Caco-2 (cell line): ENCODE data around the gene NME3. TPM values are rescaled to one million over a fixed set of nuclear protein-coding genes. Genes with fewer than 3 reads are reported as not detected.

ENCODE experiments used
- BruUV-seq: library from RNA; stranded (reverse); fragments of 400-500 nt; replicated peaks from 2 replicates; lab custom pipeline; 2021; lab: Mats Ljungman, UMichigan
- CTCF ChIA-PET: fragments of 300-600 bp; sonication (Branson Sonifier 250); formaldehyde crosslinking; loops from one replicate; lab custom pipeline; 2022; ENCODE audit warnings: antibody characterized with exemption; lab: Charles Lee
- POLR2A ChIA-PET: fragments of 300-600 bp; sonication (Branson Sonifier 250); formaldehyde crosslinking; loops from one replicate; lab custom pipeline; 2022; ENCODE audit warnings: antibody characterized with exemption; lab: Charles Lee
- DNase-seq, 2 experiments: peaks; one replicate each; pipeline versions ENCODE4 v3.0.0 to v3.0.0-alpha.2; 2020 to 2022
- H3K27me3 ChIP-seq: replicated peaks from 2 replicates; pipeline ENCODE4 v1.6.0; 2011; ENCODE audit warnings: low read length; ENCODE audit not compliant: control insufficient read depth, insufficient read depth
- H3K36me3 ChIP-seq: 2 replicates; pipeline ENCODE4 v1.5.1; 2011; ENCODE audit warnings: low read length; ENCODE audit not compliant: control insufficient read depth, insufficient read depth
- H3K4me1 ChIP-seq: fragments of 250-450 bp; sonication (Bioruptor Pico); 2 replicates; pipeline ENCODE4 v1.5.1; 2020; ENCODE audit warnings: mild to moderate bottlenecking
- H3K4me3 ChIP-seq: 2 replicates; pipeline ENCODE4 v1.5.1; 2011; ENCODE audit warnings: low read depth, mild to moderate bottlenecking, control low read depth, low read length
- H3K9me3 ChIP-seq: fragments of 250-450 bp; sonication (Bioruptor Pico); 2 replicates; pipeline ENCODE4 v1.5.1; 2020; ENCODE audit warnings: mild to moderate bottlenecking, moderate library complexity
- H3K27ac Mint-ChIP-seq: one replicate; pipeline ENCODE4 v1.8.0; 2022; ENCODE audit warnings: mixed read lengths; ENCODE audit not compliant: unreplicated experiment
- H3K27me3 Mint-ChIP-seq: one replicate; pipeline ENCODE4 v1.8.0; 2022; ENCODE audit warnings: mixed read lengths; ENCODE audit not compliant: insufficient read depth, unreplicated experiment
- H3K36me3 Mint-ChIP-seq: one replicate; pipeline ENCODE4 v1.8.0; 2022; ENCODE audit warnings: mild to moderate bottlenecking, mixed read lengths; ENCODE audit not compliant: insufficient read depth, unreplicated experiment
- H3K4me1 Mint-ChIP-seq: one replicate; pipeline ENCODE4 v1.8.0; 2022; ENCODE audit warnings: low read depth, mixed read lengths; ENCODE audit not compliant: unreplicated experiment
- H3K4me3 Mint-ChIP-seq: one replicate; pipeline ENCODE4 v1.8.0; 2022; ENCODE audit warnings: mild to moderate bottlenecking, moderate library complexity, mixed read lengths; ENCODE audit not compliant: unreplicated experiment
- H3K9me3 Mint-ChIP-seq: one replicate; pipeline ENCODE4 v1.8.0; 2022; ENCODE audit warnings: mixed read lengths; ENCODE audit not compliant: unreplicated experiment
- CTCF ChIP-seq, 2 experiments: fragments of 200-600 bp in 1 of 2; IDR thresholded peaks; 1 replicate in 1 of 2; 2 replicates in 1 of 2; pipeline versions ENCODE4 v1.5.1 to v1.8.0; 2011 to 2022; ENCODE audit warnings: antibody characterized with exemption in 1 of 2, control low read depth in 1 of 2, inconsistent platforms in 1 of 2, low read depth in 1 of 2, low read length in 1 of 2, mild to moderate bottlenecking in 1 of 2, moderate library complexity in 1 of 2; ENCODE audit not compliant: insufficient read depth in 1 of 2, severe bottlenecking in 1 of 2, unreplicated experiment in 1 of 2
- intact Hi-C: fragments of 100-400 bp; cut with micrococcal nuclease; formaldehyde crosslinking; loops from one replicate; pipeline ENCODE4 v1.10.0; 2022; ENCODE audit not compliant: unreplicated experiment
- total RNA-seq: library from RNA; stranded (reverse); gene quantifications from 2 replicates; pipeline ENCODE4 v1.2.3, GENCODE V29; 2022

NME3 gene
- total RNA-seq, 1 experiment from 2014 or later, result 7.0 TPM

DNA sequence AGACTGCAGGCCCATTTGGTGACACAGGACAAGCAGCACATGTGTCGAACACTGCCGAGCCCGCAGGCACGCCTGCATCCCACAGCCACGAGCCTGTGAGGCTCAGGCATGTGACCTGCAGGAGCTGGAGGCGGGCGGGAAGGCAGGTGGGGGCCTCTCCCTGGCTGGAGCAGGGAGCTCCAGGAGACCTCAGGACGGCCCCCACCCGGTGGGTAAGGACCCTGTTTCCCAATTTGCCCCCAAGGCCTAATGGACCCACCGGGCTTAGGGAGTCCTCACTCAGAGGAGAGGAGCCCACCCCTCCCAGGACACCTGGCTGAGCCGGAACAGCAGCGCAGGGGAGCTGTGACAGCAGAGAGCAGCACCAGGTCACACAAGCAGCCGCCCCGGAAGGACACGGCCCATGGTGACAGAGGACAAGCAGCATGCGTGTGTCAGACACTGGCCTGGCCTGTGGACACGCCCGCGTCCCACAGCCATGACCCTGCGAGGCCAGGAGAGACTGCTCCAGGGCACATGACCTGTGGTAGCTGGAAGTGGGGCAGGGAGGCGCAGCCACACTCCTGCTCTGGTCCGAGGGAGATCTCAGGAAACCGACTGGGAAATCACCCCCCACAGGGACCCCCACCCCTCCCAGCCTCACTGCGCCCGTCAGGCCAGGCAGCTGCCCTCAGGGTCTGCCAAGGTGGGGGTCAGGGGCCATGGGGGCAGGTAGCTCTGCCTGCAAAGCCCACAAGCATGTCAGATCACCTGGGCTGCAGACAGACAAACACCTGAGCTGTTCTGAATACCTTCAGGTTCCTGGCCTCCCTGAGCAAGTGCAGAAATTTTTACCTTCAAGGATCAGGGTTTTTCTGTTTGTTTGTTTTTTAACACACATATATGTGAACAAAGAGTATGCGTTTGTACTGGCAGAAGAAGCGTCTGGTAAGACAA is 8.7 kb upstream of the NME3 start:
- no TSS peak for BruUV-seq
- Mint-ChIP-seq H3K27me3 (no peaks in the 10 kb centered on the region), H3K27ac (peak overlapping the region; percentile 81), H3K9me3 (no peaks in the 10 kb centered on the region), H3K36me3 (peaks cover 83% of the 10 kb centered on the region), H3K4me1 (peaks cover 8% of the 10 kb centered on the region), H3K4me3 (peak overlapping the region; percentile 86)
- peaks cover 7% of the 10 kb centered on the region for H3K4me1 ChIP-seq
- 0 out of 2 replicates have a peak, but pooled peaks cover under 1% of the 10 kb centered on the region for H3K36me3 ChIP-seq
- no peaks in the 10 kb centered on the region for H3K9me3 ChIP-seq
- no peak overlapping the region for H3K4me3 ChIP-seq
- no peaks in the 10 kb centered on the region for H3K27me3 ChIP-seq
- intact Hi-C loops, result loop anchor here (5.0 kb wide), 1 partner anchor 42 kb away; no protein-coding TSS in a partner anchor
- TF ChIP-seq CTCF (IDR thresholded peaks at IDR 0.05; ENCODE audit: insufficient read depth in 1 of 2, low read depth in 1 of 2, low read length in 1 of 2, severe bottlenecking in 1 of 2, unreplicated experiment in 1 of 2), result no peak
- DNase-seq, result no peak
- CTCF ChIA-PET, result no interaction called here
- POLR2A ChIA-PET, result no interaction called here

DNA sequence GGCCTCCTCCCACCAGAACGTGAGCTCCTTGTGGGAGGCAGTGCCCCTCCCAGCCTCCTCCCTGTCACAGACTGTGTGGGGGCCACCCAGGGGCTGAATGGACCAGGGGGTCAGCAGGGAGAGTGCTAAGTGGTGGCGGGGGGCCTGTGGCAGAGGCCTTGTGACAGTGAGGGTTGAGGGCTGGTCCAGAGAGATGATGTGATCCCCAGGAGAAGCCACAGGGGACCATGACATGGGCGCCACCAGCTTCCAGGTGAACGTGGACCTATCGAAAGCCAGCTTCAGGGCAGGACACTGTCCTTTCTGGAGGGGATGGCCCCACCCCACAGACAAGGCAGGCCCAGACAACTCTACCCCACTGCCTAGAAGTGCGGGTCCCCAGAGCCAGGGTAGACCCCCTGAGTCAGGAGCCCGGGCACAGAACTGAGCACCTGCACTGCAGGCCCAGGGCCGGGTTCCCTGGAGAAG is 7.9 kb upstream of the NME3 start:
- ChIA-PET POLR2A (no interaction called here), CTCF (no interaction called here)
- BruUV-seq, result no TSS peak
- Mint-ChIP-seq H3K27ac (peak overlapping the region; percentile 48), H3K4me3 (peak overlapping the region; percentile 54), H3K27me3 (no peaks in the 10 kb centered on the region), H3K4me1 (peaks cover 8% of the 10 kb centered on the region), H3K36me3 (peaks cover 84% of the 10 kb centered on the region), H3K9me3 (no peaks in the 10 kb centered on the region)
- no peaks in the 10 kb centered on the region for H3K36me3 ChIP-seq
- peaks cover 13% of the 10 kb centered on the region for H3K4me1 ChIP-seq
- no peaks in the 10 kb centered on the region for H3K9me3 ChIP-seq
- intact Hi-C loops, result no loop called here
- no peak for TF ChIP-seq CTCF (IDR thresholded peaks at IDR 0.05; ENCODE audit: insufficient read depth in 1 of 2, low read depth in 1 of 2, low read length in 1 of 2, severe bottlenecking in 1 of 2, unreplicated experiment in 1 of 2)
- no peak overlapping the region for H3K4me3 ChIP-seq
- DNase-seq, result no peak
- no peaks in the 10 kb centered on the region for H3K27me3 ChIP-seq

DNA sequence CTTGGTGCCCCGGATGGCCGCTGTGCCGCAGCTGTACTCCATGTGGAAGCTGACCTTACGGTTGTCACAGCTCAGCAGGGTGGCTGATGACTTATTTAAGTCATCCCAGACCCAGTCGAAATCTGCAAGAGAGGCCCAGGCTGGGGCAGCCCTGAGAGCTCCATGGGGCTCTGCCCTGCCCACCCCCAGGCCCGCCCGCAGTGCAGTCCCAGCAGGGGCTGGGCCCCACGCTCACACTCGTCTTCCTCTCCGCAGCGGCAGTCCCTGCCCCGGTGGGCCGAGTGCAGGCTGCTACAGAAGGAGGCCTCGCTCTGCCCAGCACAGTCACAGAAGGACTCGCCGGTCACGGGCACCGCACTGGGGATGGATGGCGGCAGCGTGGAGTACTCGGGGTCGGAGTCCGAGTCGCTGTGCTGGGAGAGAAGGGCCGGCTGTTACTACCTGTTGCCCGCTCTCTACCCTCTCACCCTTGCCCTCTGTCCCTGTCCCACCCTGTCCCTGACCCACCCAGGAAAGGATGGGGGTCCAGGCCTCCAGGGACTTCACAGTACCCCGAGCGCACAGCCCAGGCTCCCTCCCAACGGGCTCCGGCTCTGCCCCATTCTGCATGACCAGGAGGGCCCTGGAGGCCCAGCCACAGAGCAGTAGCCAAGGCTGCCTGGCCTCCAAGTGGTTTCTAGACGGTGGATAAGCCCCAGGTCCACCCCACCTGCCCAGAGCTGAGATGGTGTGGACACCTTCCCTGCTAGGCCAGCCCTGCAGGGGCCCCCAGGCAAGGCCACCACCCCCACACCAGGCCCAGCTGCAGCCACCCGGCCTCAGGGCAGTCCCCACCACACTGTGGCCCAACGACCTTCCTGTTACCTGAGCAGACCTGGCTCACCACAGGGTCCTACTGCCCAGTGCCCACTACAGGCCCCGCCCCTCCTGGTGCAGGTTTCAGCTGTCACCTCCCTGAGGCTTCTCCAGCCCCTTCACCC is 7.1 kb upstream of the NME3 start:
- H3K9me3 ChIP-seq, result no peaks in the 10 kb centered on the region
- TF ChIP-seq CTCF (IDR thresholded peaks at IDR 0.05; ENCODE audit: insufficient read depth in 1 of 2, low read depth in 1 of 2, low read length in 1 of 2, severe bottlenecking in 1 of 2, unreplicated experiment in 1 of 2), result no peak
- DNase-seq, result no peak
- ChIA-PET POLR2A (no interaction called here), CTCF (no interaction called here)
- Mint-ChIP-seq H3K27me3 (no peaks in the 10 kb centered on the region), H3K27ac (peak overlapping the region; percentile 48), H3K36me3 (peaks cover 84% of the 10 kb centered on the region), H3K9me3 (no peaks in the 10 kb centered on the region), H3K4me1 (peaks cover 8% of the 10 kb centered on the region), H3K4me3 (peak overlapping the region; percentile 54)
- H3K27me3 ChIP-seq, result no peaks in the 10 kb centered on the region
- peaks cover 15% of the 10 kb centered on the region for H3K4me1 ChIP-seq
- no peaks in the 10 kb centered on the region for H3K36me3 ChIP-seq
- no peak overlapping the region for H3K4me3 ChIP-seq
- BruUV-seq, result no TSS peak
- intact Hi-C loops, result no loop called here
